MV-4-11 (cell line): ENCODE results near the gene GHITM.
"Not testable (repeated sequence)": the region's sequence is repeated elsewhere in the genome, so short reads cannot be mapped to it uniquely, and the experiment has no call there.

Experiments
- DNase-seq: peaks from one replicate; lab custom pipeline; 2025; lab: John Stamatoyannopoulos, UW

Gene GHITM, protein sequence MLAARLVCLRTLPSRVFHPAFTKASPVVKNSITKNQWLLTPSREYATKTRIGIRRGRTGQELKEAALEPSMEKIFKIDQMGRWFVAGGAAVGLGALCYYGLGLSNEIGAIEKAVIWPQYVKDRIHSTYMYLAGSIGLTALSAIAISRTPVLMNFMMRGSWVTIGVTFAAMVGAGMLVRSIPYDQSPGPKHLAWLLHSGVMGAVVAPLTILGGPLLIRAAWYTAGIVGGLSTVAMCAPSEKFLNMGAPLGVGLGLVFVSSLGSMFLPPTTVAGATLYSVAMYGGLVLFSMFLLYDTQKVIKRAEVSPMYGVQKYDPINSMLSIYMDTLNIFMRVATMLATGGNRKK

DNA sequence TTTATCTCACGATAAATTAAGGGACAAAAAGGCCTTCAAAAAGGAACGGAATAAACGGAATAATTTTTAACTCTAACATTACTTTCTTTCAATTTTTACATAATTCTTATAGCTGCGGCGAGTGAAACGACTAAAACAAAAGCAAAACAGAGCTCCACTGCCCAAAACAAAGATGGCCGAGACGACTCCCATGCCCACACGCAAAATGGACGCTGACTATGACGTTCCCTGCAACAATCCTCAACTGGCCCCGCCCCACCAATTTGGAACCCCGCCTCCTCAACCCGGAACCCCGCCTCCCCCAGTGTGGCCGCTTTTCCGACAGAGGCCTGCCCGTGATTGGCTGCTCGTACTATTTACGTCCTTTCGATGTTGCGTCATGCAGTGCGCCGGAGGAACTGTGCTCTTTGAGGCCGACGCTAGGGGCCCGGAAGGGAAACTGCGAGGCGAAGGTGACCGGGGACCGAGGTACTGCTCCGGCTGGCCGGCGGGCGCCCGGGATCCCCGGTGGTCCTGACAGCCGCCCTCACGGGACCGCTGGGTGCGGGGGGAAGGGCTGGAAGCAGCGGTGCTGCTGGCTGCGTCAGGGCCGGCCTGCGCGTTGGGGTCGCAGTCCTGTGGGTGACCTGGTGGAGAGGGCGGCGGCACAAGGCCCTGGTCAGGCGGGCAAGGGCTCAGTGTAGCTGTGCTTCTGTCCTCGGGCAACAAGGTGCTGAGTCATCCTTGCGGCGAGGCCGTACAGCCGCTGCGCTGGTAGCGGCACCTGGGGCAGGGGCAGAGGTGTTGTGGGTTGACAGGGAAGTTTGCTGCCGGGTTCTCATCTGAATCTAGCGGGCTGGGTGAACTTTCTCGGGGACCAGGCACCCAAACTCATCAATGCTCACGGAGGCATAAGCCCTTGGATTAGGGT is at the start of gene GHITM:
Gene GHITM (plus strand): TSS at position 384 of the 910 bp plus-strand sequence. CDS start 1,992 bp downstream, outside the sequence.
- DNase-seq = peak; percentile 97

DNA sequence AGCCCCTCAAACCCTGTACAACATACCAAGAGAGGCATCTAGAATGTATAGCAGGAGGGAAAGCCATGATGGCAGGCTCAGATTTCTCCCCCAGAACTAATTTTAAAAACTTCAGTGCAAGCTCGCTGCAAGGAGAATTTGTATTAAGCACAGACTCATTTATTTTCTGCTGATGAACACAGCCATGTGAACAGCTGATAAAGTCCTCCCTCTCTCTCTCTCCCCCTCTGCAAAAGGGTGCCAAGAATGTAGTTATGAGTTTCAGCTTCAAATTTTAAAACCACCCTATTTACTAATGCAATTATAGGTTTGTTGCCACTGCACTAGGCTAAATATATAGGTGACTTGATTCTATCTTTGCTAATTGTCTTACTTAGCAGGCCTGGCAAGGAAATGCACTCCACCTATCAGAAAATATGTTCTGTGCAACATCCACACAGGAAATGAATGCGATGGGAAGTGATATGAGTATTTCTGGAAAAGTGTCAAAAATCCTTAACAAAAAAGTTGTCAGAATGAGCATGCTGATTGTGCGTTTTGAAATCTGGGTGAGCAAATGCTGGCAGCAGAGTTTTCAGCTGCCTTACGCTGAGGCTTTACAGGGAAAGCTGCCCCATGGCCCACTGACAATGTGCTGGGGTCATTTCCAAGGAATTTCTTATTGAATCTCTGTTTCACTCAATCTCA is 43.4 kb upstream of the GHITM start:
- DNase-seq = no peak

DNA sequence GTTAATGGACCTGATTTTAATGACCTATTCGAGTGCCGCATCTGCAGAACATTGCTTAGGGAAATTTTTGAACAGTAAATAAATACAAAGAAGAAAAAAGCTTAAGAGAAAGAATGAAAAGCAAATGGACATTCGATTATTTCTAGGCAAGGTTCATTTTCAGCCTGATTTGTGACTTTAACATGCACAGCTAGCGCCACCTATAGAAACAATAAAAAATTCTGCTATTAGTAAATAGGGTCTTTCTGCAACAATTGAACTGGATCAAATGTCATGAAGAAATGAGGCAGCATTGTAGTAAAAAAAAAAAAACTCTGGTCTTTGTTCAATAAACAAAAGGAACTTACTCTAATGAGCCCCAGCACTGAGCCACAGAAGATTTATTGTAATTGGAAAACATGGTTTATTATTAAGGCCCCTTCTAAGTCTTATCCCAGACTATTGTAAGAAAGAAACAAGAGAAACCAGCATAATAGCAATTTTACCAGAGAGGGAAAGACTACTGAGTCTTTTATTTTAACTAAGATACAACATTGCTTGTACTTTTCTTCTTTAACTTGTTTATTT is 41.4 kb upstream of the GHITM start:
- DNase-seq = no peak

DNA sequence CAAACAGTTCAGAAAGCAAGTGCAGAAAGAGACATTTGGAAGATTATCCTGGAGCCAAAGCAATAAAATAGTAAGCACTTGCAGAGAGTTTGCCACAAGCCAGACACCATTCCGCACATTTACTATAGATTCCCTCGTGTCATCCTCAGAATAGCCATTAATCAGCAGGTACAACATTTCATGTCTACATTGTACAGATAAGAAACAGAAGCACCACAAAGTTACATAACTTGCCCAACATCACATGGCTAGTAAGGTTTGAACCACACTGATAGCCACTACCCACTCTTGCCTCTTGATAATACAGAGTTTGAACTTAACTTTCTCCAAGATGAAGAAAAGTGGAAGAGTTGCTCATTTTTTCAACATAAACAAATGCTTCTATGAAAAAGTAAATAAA is 40.6 kb upstream of the GHITM start:
- no peak for DNase-seq

DNA sequence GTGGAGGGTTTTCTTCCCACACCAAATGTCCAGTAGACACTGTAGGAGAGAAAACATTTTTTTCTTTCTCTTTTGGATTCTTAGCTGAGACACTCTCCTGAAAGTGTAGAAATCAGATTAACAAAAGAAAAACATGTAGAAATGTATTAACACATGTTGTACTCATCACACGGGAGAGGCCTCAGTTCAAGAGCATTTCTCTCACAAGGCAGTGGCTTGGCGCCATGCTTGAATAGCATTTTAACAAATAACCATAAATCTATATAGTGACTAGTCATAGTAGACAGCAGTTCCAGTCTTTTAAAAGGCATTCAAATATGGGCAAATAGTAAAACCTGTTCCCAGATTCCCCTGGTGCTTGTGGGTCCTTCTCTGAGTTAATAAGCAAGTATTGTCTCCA is 38.3 kb upstream of the GHITM start:
- DNase-seq = no peak

DNA sequence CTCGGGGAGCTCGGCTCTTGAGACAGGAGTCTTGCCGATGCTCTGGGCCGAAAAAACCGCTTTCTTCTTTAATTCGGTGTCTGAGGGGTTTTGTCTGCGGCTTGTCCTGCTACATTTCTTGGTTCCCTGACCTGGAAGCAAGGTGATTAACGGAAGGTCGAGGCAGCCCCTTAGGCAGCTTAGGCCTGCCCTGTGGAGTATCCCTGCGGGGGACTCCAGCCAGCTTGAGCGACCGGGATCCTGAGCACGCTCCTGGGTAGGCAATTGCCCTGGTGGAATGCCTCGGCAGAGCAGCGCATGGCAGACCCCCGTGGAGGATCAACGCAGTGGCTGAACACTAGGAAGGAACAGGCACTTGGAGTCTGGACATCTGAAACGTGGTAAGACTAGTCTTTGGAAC is 30.5 kb upstream of the GHITM start:
- no peak for DNase-seq

DNA sequence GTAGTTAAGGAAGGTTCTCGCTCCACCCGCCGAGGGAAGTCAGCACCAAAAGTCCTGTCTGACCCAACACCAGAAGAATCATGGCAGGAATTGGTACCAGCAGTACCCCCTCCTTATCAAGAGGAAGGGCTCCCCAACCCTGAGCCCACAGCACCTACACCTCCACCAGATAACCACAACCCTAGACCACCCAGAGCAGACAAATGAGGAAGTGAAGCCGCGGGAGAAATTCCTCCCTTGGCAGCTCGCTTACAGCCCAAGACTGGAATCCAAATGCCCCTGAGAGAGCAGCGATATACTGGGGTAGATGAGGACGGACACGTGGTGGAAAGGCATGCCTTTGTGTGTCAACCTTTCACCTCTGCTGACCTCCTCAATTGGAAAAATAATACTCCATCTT is 29.5 kb upstream of the GHITM start:
- DNase-seq = not testable (repeated sequence)

DNA sequence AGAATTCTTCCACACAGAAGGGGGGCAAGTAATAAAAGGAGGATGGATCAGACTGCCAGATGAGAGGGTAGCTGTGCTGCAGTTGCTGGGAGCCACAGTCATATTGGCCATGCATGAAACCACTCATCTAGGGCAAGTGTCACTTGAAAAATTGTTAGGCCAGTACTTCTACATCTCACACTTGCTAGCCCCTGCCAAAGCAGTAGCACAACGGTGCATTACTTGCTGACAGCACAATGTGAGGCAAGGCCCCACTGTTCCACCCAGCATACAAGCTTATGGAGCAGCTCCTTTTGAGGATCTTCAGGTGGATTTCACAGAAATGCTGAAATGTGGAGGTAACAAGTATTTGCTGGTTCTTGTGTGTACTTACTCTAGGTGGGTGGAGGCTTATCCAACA is 25.8 kb upstream of the GHITM start:
- DNase-seq = not testable (repeated sequence)

DNA sequence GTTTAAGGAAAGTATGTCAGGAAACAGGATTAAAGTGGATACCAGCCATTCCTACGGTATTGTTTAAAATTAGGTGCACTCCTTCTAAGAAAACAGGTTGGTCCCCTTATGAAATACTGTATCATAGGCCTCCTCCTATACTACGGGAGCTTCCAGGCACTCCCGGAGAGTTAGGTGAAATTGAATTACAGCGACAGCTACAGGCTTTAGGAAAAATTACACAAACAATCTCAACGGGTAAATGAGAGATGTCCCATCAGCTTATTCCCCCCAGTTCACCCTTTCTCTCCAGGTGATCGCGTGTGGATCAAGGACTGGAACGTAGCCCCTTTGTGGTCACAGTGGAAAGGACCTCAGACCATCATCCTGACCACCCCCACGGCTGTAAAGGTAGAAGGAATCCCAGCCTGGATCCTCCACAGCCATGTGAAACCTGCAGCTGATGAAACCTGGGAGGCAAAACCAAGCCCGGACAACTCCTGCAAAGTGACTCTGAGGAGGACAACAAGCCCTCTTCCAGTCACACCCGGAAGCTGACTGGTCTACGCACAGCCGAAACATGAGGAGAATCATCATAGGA is 25.1 kb upstream of the GHITM start:
- no peak for DNase-seq

DNA sequence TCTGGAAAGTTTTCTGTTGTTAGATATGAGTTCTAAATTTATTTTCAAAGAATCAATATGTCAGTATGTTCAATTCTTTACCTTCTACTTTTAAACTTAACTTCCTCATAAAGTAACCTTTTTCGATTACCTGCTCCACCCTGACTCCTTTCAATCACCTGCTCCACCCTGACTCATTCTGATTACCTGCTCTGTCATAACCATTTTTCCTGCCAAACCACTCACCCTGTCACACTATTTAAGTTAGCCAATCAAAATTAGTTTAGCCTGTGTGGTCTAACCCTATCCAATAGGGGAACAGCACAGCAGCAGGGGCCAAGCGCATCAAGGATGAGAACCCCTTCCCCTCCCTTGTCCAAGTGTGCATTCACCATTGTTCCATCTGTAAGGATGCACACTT is 22.1 kb upstream of the GHITM start:
- not testable (repeated sequence) for DNase-seq

DNA sequence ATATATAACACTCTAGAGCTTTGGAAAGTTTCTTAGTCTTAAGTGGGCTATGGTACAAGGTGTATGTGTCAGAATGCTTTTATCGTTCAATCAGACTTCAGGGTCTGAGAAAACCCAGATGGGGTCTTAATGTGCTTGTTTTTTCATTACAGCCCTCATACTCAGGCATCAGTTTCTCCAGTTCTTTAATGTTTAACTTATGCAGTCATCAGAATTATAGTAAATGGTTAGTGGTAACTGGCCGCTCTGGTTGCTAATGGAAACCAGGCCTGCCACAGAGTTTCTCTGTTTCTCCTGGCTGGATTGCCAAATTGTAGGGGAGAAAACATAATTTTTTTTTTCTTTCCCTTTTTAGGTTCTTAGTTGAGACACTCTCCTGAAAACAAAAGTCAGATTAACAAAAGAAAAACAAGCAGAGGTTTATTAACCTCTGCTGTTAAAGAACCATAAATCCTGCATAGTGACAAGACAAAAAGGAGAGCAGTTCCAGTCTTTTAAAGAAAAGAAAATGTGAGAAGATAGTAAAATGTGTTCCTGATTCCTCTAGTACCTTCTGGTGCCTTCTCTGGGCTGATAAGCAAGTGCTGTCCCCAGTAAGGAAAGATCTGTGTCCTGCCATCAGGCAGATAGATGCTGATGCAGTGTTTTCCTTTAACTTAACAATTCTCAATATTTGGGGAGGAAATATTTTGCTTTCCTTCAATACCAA is 21.5 kb upstream of the GHITM start:
- no peak for DNase-seq

DNA sequence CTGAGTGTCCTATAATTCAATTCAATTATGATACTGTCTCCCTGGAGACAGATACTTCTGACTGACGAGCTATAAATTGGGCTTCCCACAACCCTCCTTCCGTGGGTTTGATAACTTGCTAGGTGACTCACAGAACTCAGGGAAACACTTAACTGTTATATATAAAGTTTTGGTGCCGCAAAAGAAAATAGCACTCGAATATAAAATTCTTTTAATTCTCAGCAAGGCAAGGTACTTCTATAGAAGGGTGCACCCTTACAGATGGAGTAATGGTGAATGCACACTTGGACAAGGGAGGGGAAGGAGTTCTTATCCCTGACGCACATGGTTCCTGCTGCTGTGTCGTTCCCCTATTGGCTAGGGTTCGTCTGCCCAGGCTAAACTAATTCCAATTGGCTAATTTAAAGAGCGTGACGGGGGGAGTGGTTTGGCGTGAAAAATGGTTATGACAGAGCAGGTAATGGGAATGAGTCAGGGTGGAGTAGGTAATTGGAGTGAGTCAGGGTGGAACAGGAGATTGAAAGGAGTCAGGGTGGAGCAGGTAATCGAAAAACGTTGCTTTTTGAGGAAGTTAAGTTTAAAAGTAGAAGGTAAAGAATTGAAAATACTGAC is 20.8 kb upstream of the GHITM start:
- no peak for DNase-seq

DNA sequence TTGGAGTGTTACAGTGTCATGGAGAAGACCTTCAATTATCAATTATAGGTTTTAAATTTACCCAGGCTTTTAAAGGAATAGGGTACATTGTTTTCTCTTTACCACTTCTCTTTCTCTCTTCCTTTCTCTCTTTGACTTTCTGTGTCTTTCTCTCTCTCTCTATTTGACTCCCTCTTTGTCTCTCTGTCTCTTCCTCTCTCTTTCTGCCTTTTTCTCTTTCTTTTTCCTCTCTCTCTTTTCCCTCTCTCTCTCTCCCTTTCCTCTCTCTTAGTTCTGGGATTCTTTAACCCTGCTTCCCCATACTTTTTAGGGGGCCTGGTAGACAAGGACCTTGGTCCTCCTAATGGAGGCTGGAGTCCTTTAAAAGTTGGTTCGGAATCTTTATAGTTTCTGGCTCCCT is 15.9 kb upstream of the GHITM start:
- no peak for DNase-seq

DNA sequence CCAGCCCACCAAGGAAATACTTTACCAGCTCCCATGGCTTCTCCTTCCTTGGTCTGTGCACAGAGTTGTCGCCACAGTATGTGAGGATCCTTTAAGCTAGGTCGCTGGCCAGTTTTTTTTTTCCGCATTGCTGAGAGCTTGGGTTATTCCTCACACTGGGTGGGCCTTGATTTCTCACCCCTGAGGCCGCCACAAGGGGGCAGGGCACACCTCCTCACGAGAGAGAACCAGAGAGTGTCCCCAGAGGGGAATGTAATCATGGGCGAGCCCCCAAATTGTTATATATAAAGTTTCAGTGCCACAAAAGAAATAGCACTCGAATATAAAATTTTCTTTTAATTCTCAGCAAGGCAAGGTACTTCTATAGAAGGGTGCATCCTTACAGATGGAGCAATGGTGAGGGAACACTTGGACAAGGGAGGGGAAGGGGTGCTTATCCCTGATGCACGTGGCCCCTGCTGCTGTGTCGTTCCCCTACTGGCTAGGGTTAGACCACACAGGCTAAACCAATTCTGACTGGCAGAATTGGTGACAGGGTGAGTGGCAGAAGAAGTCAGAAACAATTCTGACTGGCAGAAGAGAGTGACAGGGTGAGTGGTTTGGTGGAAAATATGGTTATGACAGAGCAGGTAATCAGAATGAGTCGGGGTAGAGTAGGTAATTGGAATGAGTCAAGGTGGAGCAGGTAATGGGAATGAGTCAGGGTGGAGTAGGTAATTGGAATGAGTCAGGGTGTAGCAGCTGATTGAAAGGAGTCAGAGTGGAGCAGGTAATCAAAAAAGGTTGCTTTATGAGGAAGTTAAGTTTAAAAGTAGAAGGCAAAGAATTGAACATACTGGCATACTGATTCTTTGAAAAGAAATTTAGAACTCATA is 13.2 kb upstream of the GHITM start:
- DNase-seq = not testable (repeated sequence)

DNA sequence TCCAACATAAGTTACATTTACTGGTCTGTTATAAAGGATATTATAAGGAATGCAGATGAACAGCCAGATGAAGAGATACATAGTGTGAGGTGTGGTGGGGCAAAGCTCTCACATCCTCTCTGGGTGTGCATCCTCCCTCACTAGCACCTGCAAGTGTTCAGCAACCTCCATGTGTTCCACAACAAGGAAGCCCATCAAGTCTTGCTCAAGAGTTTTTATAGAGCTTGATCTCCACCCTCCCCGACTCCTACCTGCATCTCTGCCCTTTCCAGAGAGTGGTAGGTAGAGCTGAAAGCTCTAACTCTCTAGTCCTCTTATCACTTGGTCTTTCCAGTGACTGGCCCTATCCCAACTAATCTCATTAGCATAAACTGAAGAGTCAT is 12.5 kb upstream of the GHITM start:
- no peak for DNase-seq

DNA sequence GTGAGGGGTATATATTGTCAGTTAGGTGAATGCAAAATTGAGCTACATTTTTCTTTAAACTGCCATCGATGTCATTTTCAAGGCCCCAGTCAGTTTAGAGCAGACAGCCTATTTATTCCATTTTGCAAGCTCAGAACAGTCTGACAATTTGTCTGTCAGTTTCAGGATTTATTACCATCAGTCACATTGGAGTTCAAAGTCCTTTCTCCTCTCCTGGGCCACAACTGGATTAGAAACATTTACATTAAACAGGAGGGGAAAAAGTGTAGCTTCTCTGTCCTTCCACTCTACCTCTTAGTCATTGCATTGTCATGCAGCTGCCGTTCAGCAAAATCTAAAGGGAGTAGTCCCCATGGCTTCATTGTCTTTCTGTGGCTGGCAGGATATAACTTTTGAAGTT is 3.5 kb upstream of the GHITM start:
- no peak for DNase-seq

DNA sequence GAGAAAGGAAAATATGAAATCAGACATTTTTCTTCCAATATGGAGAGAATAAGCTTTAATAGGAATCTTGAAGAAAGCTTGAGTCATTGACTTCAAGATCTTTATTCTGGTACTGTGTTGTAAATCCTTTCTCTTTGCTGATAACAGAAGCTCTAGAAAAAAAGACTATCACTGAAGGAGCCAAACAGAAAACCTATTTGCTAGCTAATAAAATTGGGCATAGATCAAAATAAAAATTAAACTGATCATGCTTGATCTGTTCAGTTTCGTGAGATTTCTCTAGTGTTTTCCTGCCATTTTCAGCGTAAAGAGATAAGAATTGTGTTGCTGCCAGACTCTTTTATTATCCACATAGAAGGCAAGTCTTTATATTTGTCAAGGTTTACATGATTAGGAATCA is 1.5 kb upstream of the GHITM start:
- DNase-seq = no peak

DNA sequence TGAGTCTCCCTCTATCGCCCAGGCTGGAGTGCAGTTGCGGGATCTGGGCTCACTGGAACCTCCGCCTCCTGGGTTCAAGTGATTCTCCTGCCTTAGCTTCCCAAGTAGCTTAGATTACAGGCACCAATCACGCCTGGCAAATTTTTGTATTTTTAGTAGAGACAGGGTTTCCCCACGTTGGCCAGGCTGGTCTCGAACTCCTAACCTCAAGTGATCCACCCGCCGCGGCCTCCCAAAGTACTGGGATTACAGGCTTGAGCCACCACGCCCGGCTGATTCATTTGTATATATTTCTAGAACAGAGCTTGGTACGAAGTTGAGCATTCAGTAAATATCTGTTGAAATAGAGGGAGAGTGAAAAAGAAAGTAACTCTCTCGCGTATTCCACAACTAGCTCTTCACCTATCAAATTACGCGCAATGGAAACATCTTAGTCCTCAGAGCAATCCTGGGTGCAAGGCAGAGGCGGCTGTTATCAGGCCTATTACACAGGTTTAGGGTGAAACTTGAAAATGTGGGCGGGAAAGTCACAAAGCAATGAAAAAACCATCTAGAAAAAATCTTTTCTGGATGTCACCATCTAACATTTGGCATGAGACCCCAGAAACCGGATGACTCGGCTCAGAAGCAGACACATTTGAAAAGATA is 707 bp upstream of the GHITM start:
- peak; percentile 28 for DNase-seq

DNA sequence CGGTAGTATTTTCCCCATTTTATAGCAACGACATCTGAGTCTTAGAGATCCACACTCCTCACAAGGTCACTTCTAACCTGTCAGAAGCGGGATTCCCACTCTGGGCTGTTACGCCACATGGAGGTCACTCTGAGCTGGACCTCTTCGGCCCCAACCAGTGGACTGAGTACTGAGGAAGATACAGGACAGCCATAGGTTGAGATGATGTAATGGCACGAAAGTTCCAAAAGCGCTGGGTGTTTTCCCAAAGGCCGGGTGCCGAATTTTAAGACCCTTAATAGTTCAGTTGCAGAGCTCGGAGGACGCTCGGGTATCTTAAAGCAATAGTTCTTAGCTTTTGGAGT is 699 bp downstream of the GHITM start:
- DNase-seq = no peak
